Left renal cortex interstitium (tissue), 4 donors: Measurements from ENCODE around the gene ISL1. TPM values are rescaled to one million over a fixed set of nuclear protein-coding genes. Genes with fewer than 3 reads are reported as not detected.

Experiments used
- DNase-seq, 4 donors: peaks; one replicate each; pipeline ENCODE4 v3.0.0-alpha.2; 2013; ENCODE audit warnings: low read depth in 4 of 4, low spot score in 2 of 4, missing footprints in 1 of 4
- polyA plus RNA-seq, 4 donors: library from polyadenylated mRNA; unstranded; fragments of 120-200 nt; gene quantifications; one replicate each; pipeline ENCODE4 v1.2.1, GENCODE V29; 2013; ENCODE audit not compliant: insufficient read length in 4 of 4

The ISL1 gene
- polyA plus RNA-seq, 4 donors, result not detected

GRCh38 chr5:51439232-51439631 is 56.0 kb downstream of the ISL1 start:
- DNase-seq, result no peak
